ENCODE data around the gene SMAD7. TPM values are rescaled to one million over a fixed set of nuclear protein-coding genes. Genes with fewer than 3 reads are reported as not detected.

The SMAD7 gene
- total RNA-seq, result 75.5 to 77.6 TPM (median 76.8 TPM) in 3 replicates

GRCh38 chr18:48950536-48951447 is at the start of gene SMAD7:
Gene SMAD7, minus strand, starts transcription at chr18:48950965. Its CDS starts 541 bp downstream, at chr18:48950424.
- H3K27ac Mint-ChIP-seq, result peak within 1 kb of the TSS; percentile 98
- no peak for TF ChIP-seq CTCF (IDR thresholded peaks at IDR 0.05; ENCODE audit: unreplicated experiment)
- H3K36me3 Mint-ChIP-seq, result peaks cover 17% of the 10 kb centered on the region
- no peaks in the 10 kb centered on the region for H3K9me3 Mint-ChIP-seq
- peaks cover 46% of the 10 kb centered on the region for H3K4me1 Mint-ChIP-seq
- peak within 1 kb of the TSS; percentile 99 for H3K4me3 Mint-ChIP-seq
- DNase-seq (ENCODE audit: low spot score in 2 of 2, unreplicated experiment in 2 of 2), result no peak
- no peaks in the 10 kb centered on the region for H3K27me3 Mint-ChIP-seq (ENCODE audit: low read depth)

GRCh38 chr18:48999569-48999968 is 48.8 kb upstream of the SMAD7 start:
- no peaks in the 10 kb centered on the region for H3K27me3 Mint-ChIP-seq (ENCODE audit: low read depth)
- H3K4me1 Mint-ChIP-seq, result peaks cover 30% of the 10 kb centered on the region
- no peaks in the 10 kb centered on the region for H3K9me3 Mint-ChIP-seq
- no peak for DNase-seq (ENCODE audit: low spot score in 2 of 2, unreplicated experiment in 2 of 2)
- no peaks in the 10 kb centered on the region for H3K36me3 Mint-ChIP-seq
- H3K4me3 Mint-ChIP-seq, result no peak overlapping the region
- TF ChIP-seq CTCF (IDR thresholded peaks at IDR 0.05; ENCODE audit: unreplicated experiment), result no peak
- H3K27ac Mint-ChIP-seq, result no peak overlapping the region

GRCh38 chr18:48997985-48998831 is 47.4 kb upstream of the SMAD7 start:
- Mint-ChIP-seq H3K27me3 (ENCODE audit: low read depth) (no peaks in the 10 kb centered on the region), H3K36me3 (no peaks in the 10 kb centered on the region), H3K27ac (peak overlapping the region; percentile 95), H3K4me1 (peaks cover 41% of the 10 kb centered on the region), H3K9me3 (no peaks in the 10 kb centered on the region), H3K4me3 (no peak overlapping the region)
- DNase-seq (ENCODE audit: low spot score in 2 of 2, unreplicated experiment in 2 of 2), result no peak
- no peak for TF ChIP-seq CTCF (IDR thresholded peaks at IDR 0.05; ENCODE audit: unreplicated experiment)

GRCh38 chr18:48997681-48997984 is 46.9 kb upstream of the SMAD7 start:
- Mint-ChIP-seq H3K36me3 (no peaks in the 10 kb centered on the region), H3K9me3 (no peaks in the 10 kb centered on the region), H3K27ac (peak overlapping the region; percentile 95), H3K27me3 (ENCODE audit: low read depth) (no peaks in the 10 kb centered on the region), H3K4me3 (no peak overlapping the region), H3K4me1 (peaks cover 46% of the 10 kb centered on the region)
- no peak for DNase-seq (ENCODE audit: low spot score in 2 of 2, unreplicated experiment in 2 of 2)
- no peak for TF ChIP-seq CTCF (IDR thresholded peaks at IDR 0.05; ENCODE audit: unreplicated experiment)

- Mint-ChIP-seq H3K27me3 (ENCODE audit: low read depth) (no peaks in the 10 kb centered on the region), H3K4me3 (no peak overlapping the region), H3K27ac (peak overlapping the region; percentile 95), H3K9me3 (no peaks in the 10 kb centered on the region), H3K4me1 (peaks cover 50% of the 10 kb centered on the region), H3K36me3 (no peaks in the 10 kb centered on the region)
- DNase-seq (ENCODE audit: low spot score in 2 of 2, unreplicated experiment in 2 of 2), result no peak
- no peak for TF ChIP-seq CTCF (IDR thresholded peaks at IDR 0.05; ENCODE audit: unreplicated experiment)
Measured at GRCh38 chr18:48996901-48997463, 46.2 kb upstream of the SMAD7 start.

Measured in mesothelial cell of epicardium (in vitro differentiated cells).